ENCODE data around the gene MAGOH. TPM values are rescaled to one million over a fixed set of nuclear protein-coding genes. Genes with fewer than 3 reads are reported as not detected.
"Not testable (repeated sequence)": the region's sequence is repeated elsewhere in the genome, so short reads cannot be mapped to it uniquely, and the experiment has no call there.

Gene MAGOH
- total and polyA plus RNA-seq, 8 donors: 2.9 to 105 (median 52.3) TPM

GRCh38 chr1:53285546-53285945 lies 47.2 kb upstream of the MAGOH start:
- Histone ChIP-seq H3K4me3 (no peak overlapping the region), H3K4me1 (no peaks in the 10 kb centered on the region), H3K9me3 (no peaks in the 10 kb centered on the region), H3K27ac (no peak overlapping the region), H3K36me3 (no peaks in the 10 kb centered on the region), H3K27me3 (peaks cover 0 to 6% (median 0%) of the 10 kb centered on the region in 3 donors)
- intact Hi-C loops (cut with DNase I; ENCODE audit: low total_unique reads): no loop called here
- TF ChIP-seq POLR2AphosphoS5 (IDR thresholded peaks at IDR 0.05) (no peak), POLR2A (IDR thresholded peaks at IDR 0.05) (no peak), CTCF (IDR thresholded peaks at IDR 0.05) (no peak), EP300 (IDR thresholded peaks at IDR 0.05) (no peak)
- no peak for DNase-seq
- 67 to 85% (median 83%) methylated on average over 5 of the region's 5 CpGs for whole genome bisulfite sequencing, 5 donors

- TF ChIP-seq POLR2AphosphoS5 (IDR thresholded peaks at IDR 0.05) (no peak), POLR2A (IDR thresholded peaks at IDR 0.05) (no peak), EP300 (IDR thresholded peaks at IDR 0.05) (no peak), CTCF (IDR thresholded peaks at IDR 0.05) (no peak)
- H3K4me1 ChIP-seq: no peaks in the 10 kb centered on the region
- H3K4me3 ChIP-seq: no peak overlapping the region
- no peak for DNase-seq
- H3K27ac ChIP-seq: no peak overlapping the region
- peaks cover 0 to 5% (median 0%) of the 10 kb centered on the region in 3 donors for H3K27me3 ChIP-seq
- H3K36me3 ChIP-seq: no peaks in the 10 kb centered on the region
- WGBS, 5 donors: 96 to 99% (median 98%) methylated on average over 8 of the region's 8 CpGs
- intact Hi-C loops (cut with DNase I; ENCODE audit: low total_unique reads): no loop called here
- H3K9me3 ChIP-seq: no peaks in the 10 kb centered on the region
Measured at GRCh38 chr1:53284224-53285020, 46.1 kb upstream of the MAGOH start.

GRCh38 chr1:53283156-53283555 lies 44.8 kb upstream of the MAGOH start:
- H3K27me3 ChIP-seq; DNase-seq; H3K4me1 ChIP-seq; H3K36me3 ChIP-seq; H3K27ac ChIP-seq; H3K4me3 ChIP-seq; H3K9me3 ChIP-seq; intact Hi-C loops (cut with DNase I; ENCODE audit: low total_unique reads): not testable (repeated sequence)
- 89 to 96% (median 96%) methylated on average over 12 of the region's 12 CpGs for WGBS, 5 donors

- intact Hi-C loops (cut with DNase I; ENCODE audit: low total_unique reads): no loop called here
- H3K27ac ChIP-seq: no peak overlapping the region
- H3K4me3 ChIP-seq: no peak overlapping the region
- DNase-seq: no peak
- H3K4me1 ChIP-seq: no peaks in the 10 kb centered on the region
- no peaks in the 10 kb centered on the region for H3K27me3 ChIP-seq
- no peaks in the 10 kb centered on the region for H3K9me3 ChIP-seq
- TF ChIP-seq POLR2A (IDR thresholded peaks at IDR 0.05) (no peak), CTCF (IDR thresholded peaks at IDR 0.05) (no peak), EP300 (IDR thresholded peaks at IDR 0.05) (no peak), POLR2AphosphoS5 (IDR thresholded peaks at IDR 0.05) (no peak)
- WGBS, 5 donors: 86 to 100% (median 90%) methylated on average over 4 to 9 of the region's 9 CpGs
- H3K36me3 ChIP-seq: no peaks in the 10 kb centered on the region
Measured at GRCh38 chr1:53281133-53281532, 42.8 kb upstream of the MAGOH start.

GRCh38 chr1:53280496-53280895 lies 42.2 kb upstream of the MAGOH start:
- TF ChIP-seq EP300 (IDR thresholded peaks at IDR 0.05) (no peak), POLR2AphosphoS5 (IDR thresholded peaks at IDR 0.05) (no peak), CTCF (IDR thresholded peaks at IDR 0.05) (no peak), POLR2A (IDR thresholded peaks at IDR 0.05) (no peak)

More at GRCh38 chr1:53280496-53280895, 42.2 kb upstream of the MAGOH start:
- DNase-seq: no peak
- Histone ChIP-seq H3K36me3 (no peaks in the 10 kb centered on the region), H3K4me3 (no peak overlapping the region), H3K9me3 (no peaks in the 10 kb centered on the region), H3K27me3 (no peaks in the 10 kb centered on the region), H3K4me1 (no peaks in the 10 kb centered on the region), H3K27ac (no peak overlapping the region)
- WGBS, 5 donors: 87 to 96% (median 92%) methylated on average over 8 of the region's 8 CpGs
- intact Hi-C loops (cut with DNase I; ENCODE audit: low total_unique reads): no loop called here

All from stomach (tissue), 9 donors.